Erythroblast (primary cell): ENCODE data around the gene MALT1.

ENCODE experiments used
- GATA1 ChIP-seq: IDR thresholded peaks from 2 replicates; pipeline ENCODE4 v1.6.1; 2011; ENCODE audit warnings: low read depth, mild to moderate bottlenecking, control low read depth, low read length, moderate library complexity
- POLR2A ChIP-seq: IDR thresholded peaks from 2 replicates; pipeline ENCODE4 v1.6.1; 2011; ENCODE audit warnings: mild to moderate bottlenecking, low read length

DNA sequence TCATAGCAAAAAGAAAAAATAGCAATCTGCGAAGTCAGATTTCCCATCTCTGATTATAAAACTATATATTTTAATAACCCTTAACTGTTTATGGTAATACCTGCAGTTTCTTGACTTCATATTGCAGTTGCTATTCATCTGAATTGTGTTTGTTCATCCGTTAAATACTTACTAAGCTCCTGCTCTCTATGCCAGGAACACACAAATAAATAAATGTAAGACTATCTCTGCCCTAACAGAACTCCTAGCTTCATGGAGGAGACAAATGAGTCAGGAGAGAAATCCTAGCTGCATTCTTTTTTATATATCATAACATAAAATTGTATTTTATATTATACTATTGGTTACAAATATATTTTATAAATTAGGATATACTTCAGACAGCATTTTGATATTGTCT is 61.2 kb downstream of the MALT1 start:
- TF ChIP-seq POLR2A (no peak), GATA1 (no peak)
